ENCODE results near the gene RCSD1.

The RCSD1 gene

DNA sequence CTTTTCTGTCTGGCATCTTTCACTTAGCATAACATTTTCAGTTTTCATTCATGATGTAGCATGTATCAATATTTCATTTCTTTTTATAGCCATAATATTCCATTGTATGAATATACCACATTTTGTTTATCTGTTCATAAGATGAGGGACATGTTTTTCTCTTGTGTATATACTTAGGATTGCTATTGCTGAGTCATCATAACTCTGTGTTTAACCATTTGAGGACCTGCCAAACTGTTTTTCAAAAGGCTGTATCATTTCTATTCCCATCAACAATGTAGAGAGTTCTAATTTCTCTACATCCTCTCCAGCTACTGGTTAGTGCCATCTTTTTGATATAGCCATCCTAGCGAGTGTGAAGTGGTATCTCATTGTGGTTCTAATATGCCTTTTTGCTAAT, 118.0 kb downstream of the RCSD1 start:
- DNase-seq, result no peak

DNA sequence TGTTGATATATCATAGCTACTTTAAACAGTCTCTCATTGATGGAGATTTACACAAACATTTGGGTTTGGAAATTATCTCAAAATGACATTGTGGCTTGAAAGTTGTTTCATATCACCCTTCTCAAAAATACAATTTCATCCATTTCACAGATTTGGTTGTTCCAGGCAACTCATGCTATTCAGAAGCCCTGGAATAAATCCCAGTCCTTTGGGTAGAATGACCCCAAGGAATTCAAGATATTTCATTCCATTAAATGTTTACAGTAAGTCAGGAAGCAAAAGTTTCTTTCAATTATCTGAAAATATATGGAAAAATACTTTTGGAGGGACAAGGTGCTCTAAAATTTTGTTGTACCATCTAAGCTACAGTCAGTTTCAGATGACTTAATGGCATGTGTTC, 118.9 kb downstream of the RCSD1 start:
- no peak for DNase-seq

DNA sequence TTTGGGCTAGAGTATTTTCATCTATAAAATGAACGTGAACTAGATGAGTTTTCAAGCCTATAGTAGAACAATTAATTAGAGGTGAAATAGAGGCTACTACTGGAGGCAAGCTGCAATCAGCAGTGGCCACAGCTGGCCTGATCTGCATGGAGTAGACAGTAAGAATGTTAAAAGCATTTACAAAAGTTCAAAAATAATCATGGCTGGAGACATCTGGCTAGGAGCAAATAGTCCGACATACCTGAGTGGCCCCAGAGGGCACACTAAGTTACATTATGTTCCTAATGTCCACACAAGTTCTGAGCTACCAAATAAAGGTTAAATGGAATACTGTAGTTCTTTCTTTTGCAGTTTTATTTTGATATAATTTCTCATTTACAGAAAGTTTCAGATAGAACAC, 119.7 kb downstream of the RCSD1 start:
- DNase-seq, result no peak

DNA sequence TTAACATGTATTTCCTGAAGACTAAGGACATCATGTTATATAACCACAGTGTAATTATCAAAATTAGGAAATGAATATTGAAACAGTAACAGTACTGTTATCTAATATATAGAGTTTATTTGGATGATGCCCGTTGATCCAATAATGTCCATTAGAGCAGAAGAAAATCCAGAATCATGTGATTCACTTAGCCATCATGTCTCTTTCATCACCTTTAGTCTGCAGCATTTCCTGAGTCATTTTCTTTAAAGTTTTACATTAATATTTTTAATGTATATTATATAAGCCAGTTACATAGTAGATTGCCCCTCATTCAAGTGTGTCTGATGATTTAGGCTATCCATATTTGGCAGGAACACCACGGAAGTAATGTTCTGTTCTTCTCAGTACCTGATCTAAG, 120.6 kb downstream of the RCSD1 start:
- DNase-seq, result no peak

DNA sequence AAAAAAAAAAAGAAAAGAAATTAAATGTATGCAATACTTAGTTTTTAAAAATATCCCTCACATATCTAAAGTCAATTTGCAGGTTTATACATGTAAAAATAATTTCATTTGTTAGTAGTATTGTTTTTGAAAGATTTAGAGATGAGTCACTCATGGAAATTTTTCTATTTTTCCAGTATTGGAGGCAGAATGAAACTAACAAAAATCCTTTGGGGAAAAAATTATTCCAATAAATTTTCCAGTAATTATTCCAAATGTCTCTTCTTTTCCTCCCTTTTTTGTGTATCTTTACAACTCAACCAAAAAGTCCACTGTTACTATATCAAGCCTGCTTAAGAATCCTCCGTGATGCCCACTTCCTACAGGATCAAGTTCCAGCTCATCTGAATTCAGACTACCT, 121.6 kb downstream of the RCSD1 start:
- no peak for DNase-seq

DNA sequence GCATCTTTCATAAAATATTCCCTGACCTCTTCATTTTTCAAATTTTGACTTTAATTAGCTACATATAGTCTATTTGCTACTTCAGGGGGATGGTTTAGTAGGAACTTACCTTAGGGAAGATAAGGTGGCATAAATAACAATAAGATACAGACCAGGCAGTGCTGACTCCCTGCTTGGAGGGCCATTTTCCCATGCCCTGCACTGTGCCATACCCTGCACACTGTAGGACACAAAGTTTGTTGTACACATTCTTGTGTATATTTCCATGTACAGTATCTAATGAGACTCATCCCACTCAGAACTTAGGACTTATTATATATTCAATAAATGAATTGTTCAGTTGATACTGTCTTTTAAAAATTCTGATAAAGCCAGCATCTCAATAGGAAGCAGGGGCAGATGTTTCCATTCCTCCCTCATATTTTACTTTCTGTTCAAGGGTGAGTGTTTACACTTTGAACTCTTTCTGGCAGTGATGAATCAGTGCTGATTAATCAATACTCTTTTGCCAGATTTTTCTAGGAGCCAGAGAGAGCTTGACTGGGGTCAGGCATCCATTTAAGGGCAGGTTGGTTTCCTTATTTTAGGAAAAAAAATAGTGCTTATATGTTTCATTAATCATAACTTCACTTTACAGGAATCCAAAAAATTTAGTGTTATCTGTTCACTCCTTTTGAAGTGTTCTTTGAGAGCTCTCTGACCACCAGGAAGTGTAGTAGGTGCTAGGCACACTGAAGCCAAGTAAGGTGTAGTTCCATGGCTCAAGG, 122.4 kb downstream of the RCSD1 start:
- DNase-seq, result no peak

DNA sequence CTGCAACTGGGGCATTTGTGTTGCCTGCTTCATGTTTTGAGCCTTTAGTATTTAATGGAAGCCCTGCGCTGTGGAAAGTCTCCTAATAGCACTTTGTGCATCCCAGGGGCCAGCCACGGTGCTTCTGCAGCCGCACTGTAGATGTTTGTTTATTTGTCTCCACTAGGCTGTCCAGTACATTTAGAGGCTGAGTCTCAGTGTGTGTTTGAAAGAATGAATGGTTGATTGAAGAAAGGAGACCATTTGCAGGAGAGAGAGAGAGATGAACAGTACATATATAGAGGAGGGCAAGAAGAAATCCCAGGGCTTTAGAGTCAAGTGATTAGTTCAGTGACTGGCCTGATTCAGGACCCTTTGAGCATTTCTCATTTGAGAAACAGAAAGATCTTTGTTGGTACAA, 125.6 kb downstream of the RCSD1 start:
- DNase-seq, result no peak

All from SIG-M5 (cell line).